ENCODE measurements around the gene GALNT18. TPM values are rescaled to one million over a fixed set of nuclear protein-coding genes. Genes with fewer than 3 reads are reported as not detected.

Gene GALNT18
- total RNA-seq, 1 experiment from 2014 or later, result 14.1 TPM

DNA sequence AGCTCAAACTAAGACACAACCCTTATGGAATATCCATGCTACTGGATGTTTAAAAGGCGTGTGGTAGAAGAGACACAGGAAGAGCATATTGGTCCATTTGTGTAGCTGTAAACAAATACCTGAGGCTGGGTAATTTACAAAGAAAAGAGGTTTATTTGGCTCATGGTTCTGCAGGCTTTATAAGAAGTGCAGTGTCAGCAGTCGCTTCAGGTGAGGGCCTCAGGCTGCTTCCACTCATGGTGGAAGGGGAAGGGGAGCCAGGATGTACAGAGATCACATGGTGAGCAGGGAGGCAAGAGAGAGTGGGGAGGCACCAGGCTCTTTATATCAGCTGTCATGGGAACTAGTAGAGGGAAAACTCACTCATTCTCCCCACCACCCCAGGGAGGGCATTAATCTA, 237.0 kb downstream of the GALNT18 start:
- H3K4me3 Mint-ChIP-seq (ENCODE audit: unreplicated experiment), result no peak overlapping the region
- H3K27me3 Mint-ChIP-seq (ENCODE audit: insufficient read depth, unreplicated experiment), result no peaks in the 10 kb centered on the region
- BruUV-seq (replicated peaks), result no TSS peak
- H3K9me3 Mint-ChIP-seq (ENCODE audit: unreplicated experiment), result no peaks in the 10 kb centered on the region
- H3K4me1 Mint-ChIP-seq (ENCODE audit: insufficient read depth, unreplicated experiment), result peaks cover 6% of the 10 kb centered on the region
- H3K27ac Mint-ChIP-seq (ENCODE audit: low read depth, unreplicated experiment), result no peak overlapping the region
- TF ChIP-seq, protein P1, sequence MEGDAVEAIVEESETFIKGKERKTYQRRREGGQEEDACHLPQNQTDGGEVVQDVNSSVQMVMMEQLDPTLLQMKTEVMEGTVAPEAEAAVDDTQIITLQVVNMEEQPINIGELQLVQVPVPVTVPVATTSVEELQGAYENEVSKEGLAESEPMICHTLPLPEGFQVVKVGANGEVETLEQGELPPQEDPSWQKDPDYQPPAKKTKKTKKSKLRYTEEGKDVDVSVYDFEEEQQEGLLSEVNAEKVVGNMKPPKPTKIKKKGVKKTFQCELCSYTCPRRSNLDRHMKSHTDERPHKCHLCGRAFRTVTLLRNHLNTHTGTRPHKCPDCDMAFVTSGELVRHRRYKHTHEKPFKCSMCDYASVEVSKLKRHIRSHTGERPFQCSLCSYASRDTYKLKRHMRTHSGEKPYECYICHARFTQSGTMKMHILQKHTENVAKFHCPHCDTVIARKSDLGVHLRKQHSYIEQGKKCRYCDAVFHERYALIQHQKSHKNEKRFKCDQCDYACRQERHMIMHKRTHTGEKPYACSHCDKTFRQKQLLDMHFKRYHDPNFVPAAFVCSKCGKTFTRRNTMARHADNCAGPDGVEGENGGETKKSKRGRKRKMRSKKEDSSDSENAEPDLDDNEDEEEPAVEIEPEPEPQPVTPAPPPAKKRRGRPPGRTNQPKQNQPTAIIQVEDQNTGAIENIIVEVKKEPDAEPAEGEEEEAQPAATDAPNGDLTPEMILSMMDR (IDR thresholded peaks at IDR 0.05; ENCODE audit: unreplicated experiment), result no peak
- ChIA-PET POLR2A (interaction anchor here (1.0 kb wide), 1 partner anchor 9 kb away, joined by 3 read pairs; no protein-coding TSS in a partner anchor), CTCF (no interaction called here)
- DNase-seq (ENCODE audit: unreplicated experiment), result no peak
- no peaks in the 10 kb centered on the region for H3K36me3 Mint-ChIP-seq (ENCODE audit: insufficient read depth, unreplicated experiment)
- intact Hi-C loops (cut with micrococcal nuclease), result loop anchor here (10.0 kb wide), 1 partner anchor 240 kb away; the partner anchor contains the start of gene GALNT18

DNA sequence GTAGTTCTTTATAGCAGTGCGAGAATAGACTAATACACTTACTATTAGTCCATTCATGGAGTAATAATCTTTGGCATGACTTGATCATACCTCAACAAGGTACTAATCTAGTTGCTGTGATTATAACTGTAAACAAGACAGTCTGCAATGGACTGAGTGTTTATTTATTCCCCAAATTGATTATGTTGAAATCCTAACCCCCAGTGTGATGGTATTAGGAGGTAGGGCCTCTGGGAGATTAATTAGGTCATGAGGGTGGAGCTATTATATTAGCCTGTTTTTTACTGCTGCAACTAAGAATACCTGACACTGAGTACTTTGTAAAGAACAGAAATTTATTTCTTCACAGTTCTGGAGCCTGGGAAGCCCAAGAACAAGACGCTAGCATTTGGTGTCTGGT, 237.8 kb downstream of the GALNT18 start:
- no peak for DNase-seq (ENCODE audit: unreplicated experiment)
- Mint-ChIP-seq H3K4me3 (ENCODE audit: unreplicated experiment) (no peak overlapping the region), H3K27me3 (ENCODE audit: insufficient read depth, unreplicated experiment) (no peaks in the 10 kb centered on the region), H3K36me3 (ENCODE audit: insufficient read depth, unreplicated experiment) (no peaks in the 10 kb centered on the region), H3K4me1 (ENCODE audit: insufficient read depth, unreplicated experiment) (peaks cover under 1% of the 10 kb centered on the region), H3K27ac (ENCODE audit: low read depth, unreplicated experiment) (no peak overlapping the region), H3K9me3 (ENCODE audit: unreplicated experiment) (no peaks in the 10 kb centered on the region)
- intact Hi-C loops (cut with micrococcal nuclease), result loop anchor here (10.0 kb wide), 1 partner anchor 241 kb away; the partner anchor contains the start of gene GALNT18
- POLR2A ChIA-PET, result interaction anchor here (1.0 kb wide), 1 partner anchor 8 kb away, joined by 3 read pairs; no protein-coding TSS in a partner anchor
- TF ChIP-seq, protein P1 (IDR thresholded peaks at IDR 0.05; ENCODE audit: unreplicated experiment), result no peak
- CTCF ChIA-PET, result no interaction called here
- BruUV-seq (replicated peaks), result no TSS peak

DNA sequence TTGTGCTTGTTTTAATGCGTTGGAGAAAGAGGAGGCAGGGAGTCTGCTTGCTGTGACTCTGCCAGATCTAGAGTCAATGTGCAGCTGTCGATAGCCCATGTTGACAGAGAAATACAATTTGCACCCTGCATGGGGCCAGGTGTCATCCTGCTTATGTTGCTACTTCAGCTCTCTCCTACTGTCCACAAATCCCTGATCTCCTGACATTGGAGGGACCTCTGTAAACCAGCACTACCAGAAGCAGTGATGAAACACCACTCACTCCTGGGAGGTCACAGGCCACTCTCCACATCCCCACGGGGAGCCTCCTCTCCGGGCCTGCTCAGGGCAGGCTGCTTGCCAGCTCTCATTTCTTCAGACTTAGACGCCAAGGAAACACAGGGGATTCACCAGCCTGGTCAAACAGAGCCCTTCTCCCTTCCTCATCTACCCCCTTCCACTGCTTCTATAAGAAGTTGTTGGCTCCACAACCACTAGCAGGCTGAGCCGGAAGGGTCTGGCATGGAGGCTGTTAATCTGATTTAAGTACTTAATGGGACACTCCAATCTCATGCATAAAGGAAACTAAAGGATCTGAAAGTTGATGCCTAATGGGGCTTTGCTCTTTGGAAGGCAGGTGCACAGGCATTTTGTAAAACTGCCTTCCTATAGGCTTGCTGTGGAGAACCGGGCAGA, 238.8 kb downstream of the GALNT18 start:
- intact Hi-C loops (cut with micrococcal nuclease), result loop anchor here (10.0 kb wide), 1 partner anchor 242 kb away; the partner anchor contains the start of gene GALNT18
- Mint-ChIP-seq H3K36me3 (ENCODE audit: insufficient read depth, unreplicated experiment) (peaks cover 6% of the 10 kb centered on the region), H3K4me1 (ENCODE audit: insufficient read depth, unreplicated experiment) (no peaks in the 10 kb centered on the region), H3K4me3 (ENCODE audit: unreplicated experiment) (no peak overlapping the region), H3K27ac (ENCODE audit: low read depth, unreplicated experiment) (no peak overlapping the region), H3K27me3 (ENCODE audit: insufficient read depth, unreplicated experiment) (no peaks in the 10 kb centered on the region), H3K9me3 (ENCODE audit: unreplicated experiment) (no peaks in the 10 kb centered on the region)
- no TSS peak for BruUV-seq (replicated peaks)
- POLR2A ChIA-PET, result interaction anchor here (0.6 kb wide), 1 partner anchor 378 kb away, joined by 3 read pairs; no protein-coding TSS in a partner anchor
- DNase-seq (ENCODE audit: unreplicated experiment), result no peak
- TF ChIP-seq, protein P1 (IDR thresholded peaks at IDR 0.05; ENCODE audit: unreplicated experiment), result no peak
- CTCF ChIA-PET, result no interaction called here

DNA sequence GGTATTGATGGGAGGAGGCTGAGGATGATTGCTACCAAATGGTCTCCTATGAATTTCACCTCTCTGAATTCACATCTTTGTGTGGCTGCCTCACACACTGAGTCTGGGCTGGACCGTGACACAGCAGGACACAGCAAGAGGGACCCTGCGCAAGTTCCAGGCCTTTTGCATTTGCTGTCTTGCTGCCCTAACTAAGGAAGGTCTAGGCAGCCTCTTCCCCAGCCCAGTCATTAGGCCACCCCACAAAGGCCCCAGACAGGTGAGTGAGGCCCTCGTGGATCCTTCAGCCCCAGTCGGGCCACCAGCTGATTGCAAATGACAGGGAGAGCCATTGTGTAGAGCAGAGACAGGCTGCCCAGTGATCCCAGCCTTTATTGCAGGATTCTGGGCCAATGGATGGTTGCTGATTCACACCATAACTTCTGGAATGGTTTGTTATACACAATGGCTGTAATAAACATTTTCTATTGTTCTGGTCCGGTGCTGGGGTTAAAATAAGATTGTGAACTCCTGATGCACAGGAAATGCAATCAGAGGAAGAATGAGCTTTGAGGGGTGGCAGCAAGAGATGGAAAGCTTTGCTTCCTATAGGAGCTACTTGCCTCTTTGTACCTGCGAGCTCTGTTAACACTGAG, 240.2 kb downstream of the GALNT18 start:
- Mint-ChIP-seq H3K27me3 (ENCODE audit: insufficient read depth, unreplicated experiment) (no peaks in the 10 kb centered on the region), H3K4me3 (ENCODE audit: unreplicated experiment) (no peak overlapping the region), H3K4me1 (ENCODE audit: insufficient read depth, unreplicated experiment) (no peaks in the 10 kb centered on the region), H3K9me3 (ENCODE audit: unreplicated experiment) (no peaks in the 10 kb centered on the region), H3K27ac (ENCODE audit: low read depth, unreplicated experiment) (no peak overlapping the region), H3K36me3 (ENCODE audit: insufficient read depth, unreplicated experiment) (peaks cover 6% of the 10 kb centered on the region)
- DNase-seq (ENCODE audit: unreplicated experiment), result no peak
- intact Hi-C loops (cut with micrococcal nuclease), result loop anchor here (10.0 kb wide), 1 partner anchor 243 kb away; the partner anchor contains the start of gene GALNT18
- ChIA-PET CTCF (interaction anchor here (0.6 kb wide), 1 partner anchor 49 kb away, joined by 3 read pairs; no protein-coding TSS in a partner anchor), POLR2A (no interaction called here)
- BruUV-seq (replicated peaks), result no TSS peak
- TF ChIP-seq, protein P1 (IDR thresholded peaks at IDR 0.05; ENCODE audit: unreplicated experiment), result no peak

Measured in MCF 10A (cell line).